ENCODE results near the gene CENPP. TPM values are rescaled to one million over a fixed set of nuclear protein-coding genes. Genes with fewer than 3 reads are reported as not detected.

CENPP gene
- total RNA-seq, 1 experiment from 2014 or later, result 15.6 TPM

DNA sequence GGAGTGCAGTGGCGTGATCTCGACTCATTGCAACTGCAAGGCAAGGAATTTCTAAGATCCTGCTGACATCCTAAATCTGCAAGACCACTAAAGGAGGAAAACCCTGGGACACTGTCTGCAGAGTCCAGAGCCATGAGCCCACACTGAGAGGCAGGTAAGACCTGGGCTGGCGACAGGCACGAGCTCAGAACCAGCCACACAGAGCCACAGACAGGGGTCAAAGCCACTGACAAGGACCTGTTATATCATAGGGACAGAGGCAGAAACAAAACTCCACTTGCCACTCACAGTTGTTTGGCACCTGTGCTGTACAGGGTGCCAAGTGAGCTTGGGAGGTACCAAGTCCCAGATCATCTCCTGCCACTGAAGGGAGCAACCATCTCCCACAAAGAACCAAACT lies 310.0 kb downstream of the CENPP start:
- no peak for DNase-seq (ENCODE audit: low spot score)
- BruUV-seq (replicated peaks), result no TSS peak
- H3K9me3 ChIP-seq (ENCODE audit: low read depth, low read length, poor library complexity, severe bottlenecking), result no peaks in the 10 kb centered on the region
- ChIA-PET CTCF (interaction anchor here (0.8 to 1.8 kb wide), 2 partner anchors 25 to 308 kb away, joined by 4 to 9 read pairs; no protein-coding TSS in a partner anchor), POLR2A (ENCODE audit: low non-redundant PET) (no interaction called here)
- no peaks in the 10 kb centered on the region for H3K27me3 ChIP-seq (replicated peaks; ENCODE audit: insufficient read depth, low read depth, low read length, poor library complexity)
- no peaks in the 10 kb centered on the region for H3K4me1 ChIP-seq (ENCODE audit: insufficient read depth, low read length, poor library complexity, severe bottlenecking)
- intact Hi-C loops (cut with micrococcal nuclease; ENCODE audit: unreplicated experiment), result no loop called here
- H3K27ac ChIP-seq (ENCODE audit: low read depth, low read length, poor library complexity, severe bottlenecking), result no peak overlapping the region
- TF ChIP-seq, protein P1, sequence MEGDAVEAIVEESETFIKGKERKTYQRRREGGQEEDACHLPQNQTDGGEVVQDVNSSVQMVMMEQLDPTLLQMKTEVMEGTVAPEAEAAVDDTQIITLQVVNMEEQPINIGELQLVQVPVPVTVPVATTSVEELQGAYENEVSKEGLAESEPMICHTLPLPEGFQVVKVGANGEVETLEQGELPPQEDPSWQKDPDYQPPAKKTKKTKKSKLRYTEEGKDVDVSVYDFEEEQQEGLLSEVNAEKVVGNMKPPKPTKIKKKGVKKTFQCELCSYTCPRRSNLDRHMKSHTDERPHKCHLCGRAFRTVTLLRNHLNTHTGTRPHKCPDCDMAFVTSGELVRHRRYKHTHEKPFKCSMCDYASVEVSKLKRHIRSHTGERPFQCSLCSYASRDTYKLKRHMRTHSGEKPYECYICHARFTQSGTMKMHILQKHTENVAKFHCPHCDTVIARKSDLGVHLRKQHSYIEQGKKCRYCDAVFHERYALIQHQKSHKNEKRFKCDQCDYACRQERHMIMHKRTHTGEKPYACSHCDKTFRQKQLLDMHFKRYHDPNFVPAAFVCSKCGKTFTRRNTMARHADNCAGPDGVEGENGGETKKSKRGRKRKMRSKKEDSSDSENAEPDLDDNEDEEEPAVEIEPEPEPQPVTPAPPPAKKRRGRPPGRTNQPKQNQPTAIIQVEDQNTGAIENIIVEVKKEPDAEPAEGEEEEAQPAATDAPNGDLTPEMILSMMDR (conservative IDR thresholded peaks at IDR 0.05; ENCODE audit: low read depth, low read length), result no peak
- no peak for TF ChIP-seq EZH2 (IDR thresholded peaks at IDR 0.05; ENCODE audit: borderline replicate concordance, low read depth, low read length, poor library complexity, severe bottlenecking)
- H3K4me3 ChIP-seq (ENCODE audit: low read depth, low read length, poor library complexity, severe bottlenecking), result no peak overlapping the region
- H3K36me3 ChIP-seq (ENCODE audit: insufficient read depth, low read length, poor library complexity, severe bottlenecking), result peaks cover 36% of the 10 kb centered on the region

DNA sequence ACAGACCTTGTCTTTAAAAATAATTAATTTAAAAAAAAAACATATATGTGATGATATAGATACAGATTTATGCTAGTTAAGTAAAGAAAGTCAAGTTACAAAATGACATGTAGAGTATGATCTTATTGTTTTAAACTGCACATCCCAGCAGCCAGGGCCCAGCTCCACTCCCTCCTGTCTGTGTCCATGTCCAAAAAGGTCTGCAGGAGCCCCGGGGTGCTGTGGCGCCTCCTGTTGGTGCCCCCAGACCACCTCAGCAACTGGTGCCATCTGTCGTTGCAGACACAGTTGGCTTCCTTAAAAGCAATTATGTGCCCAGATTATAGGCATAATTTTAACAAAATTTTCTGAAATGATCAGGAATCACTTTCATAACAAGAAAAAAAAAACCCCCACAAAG lies 310.9 kb downstream of the CENPP start:
- TF ChIP-seq, protein P1 (conservative IDR thresholded peaks at IDR 0.05; ENCODE audit: low read depth, low read length), result no peak
- TF ChIP-seq EZH2 (IDR thresholded peaks at IDR 0.05; ENCODE audit: borderline replicate concordance, low read depth, low read length, poor library complexity, severe bottlenecking), result no peak
- DNase-seq (ENCODE audit: low spot score), result no peak
- ChIA-PET POLR2A (ENCODE audit: low non-redundant PET) (no interaction called here), CTCF (no interaction called here)
- no TSS peak for BruUV-seq (replicated peaks)
- Histone ChIP-seq H3K36me3 (ENCODE audit: insufficient read depth, low read length, poor library complexity, severe bottlenecking) (peaks cover 38% of the 10 kb centered on the region), H3K27ac (ENCODE audit: low read depth, low read length, poor library complexity, severe bottlenecking) (no peak overlapping the region), H3K4me3 (ENCODE audit: low read depth, low read length, poor library complexity, severe bottlenecking) (no peak overlapping the region), H3K9me3 (ENCODE audit: low read depth, low read length, poor library complexity, severe bottlenecking) (no peaks in the 10 kb centered on the region), H3K4me1 (ENCODE audit: insufficient read depth, low read length, poor library complexity, severe bottlenecking) (no peaks in the 10 kb centered on the region), H3K27me3 (replicated peaks; ENCODE audit: insufficient read depth, low read depth, low read length, poor library complexity) (no peaks in the 10 kb centered on the region)
- intact Hi-C loops (cut with micrococcal nuclease; ENCODE audit: unreplicated experiment), result no loop called here

DNA sequence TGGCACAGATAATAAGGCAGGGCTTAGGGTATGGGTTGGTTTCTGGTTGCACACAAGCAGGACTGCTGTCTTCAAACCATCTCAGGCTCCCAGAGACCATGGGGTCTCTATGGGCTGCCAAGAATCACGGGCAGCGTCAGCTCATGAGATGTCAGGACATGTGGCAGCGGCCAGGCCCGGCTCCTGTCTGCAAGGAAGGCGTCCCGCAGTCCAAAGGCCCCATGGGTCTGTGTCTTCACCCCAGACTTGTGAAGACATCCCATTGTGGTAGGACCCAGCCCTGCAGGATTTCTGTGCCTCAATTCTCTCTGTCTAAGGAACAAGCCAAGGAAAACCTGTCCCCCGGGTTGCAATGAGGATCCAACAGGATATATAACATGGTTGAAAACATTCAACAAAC lies 311.6 kb downstream of the CENPP start:
- no TSS peak for BruUV-seq (replicated peaks)
- POLR2A ChIA-PET (ENCODE audit: low non-redundant PET), result no interaction called here
- TF ChIP-seq, protein P1 (conservative IDR thresholded peaks at IDR 0.05; ENCODE audit: low read depth, low read length), result no peak
- no peak for TF ChIP-seq EZH2 (IDR thresholded peaks at IDR 0.05; ENCODE audit: borderline replicate concordance, low read depth, low read length, poor library complexity, severe bottlenecking)
- CTCF ChIA-PET, result no interaction called here
- intact Hi-C loops (cut with micrococcal nuclease; ENCODE audit: unreplicated experiment), result no loop called here
- H3K27me3 ChIP-seq (replicated peaks; ENCODE audit: insufficient read depth, low read depth, low read length, poor library complexity), result no peaks in the 10 kb centered on the region
- DNase-seq (ENCODE audit: low spot score), result no peak
- no peak overlapping the region for H3K27ac ChIP-seq (ENCODE audit: low read depth, low read length, poor library complexity, severe bottlenecking)
- no peak overlapping the region for H3K4me3 ChIP-seq (ENCODE audit: low read depth, low read length, poor library complexity, severe bottlenecking)
- peaks cover 31% of the 10 kb centered on the region for H3K36me3 ChIP-seq (ENCODE audit: insufficient read depth, low read length, poor library complexity, severe bottlenecking)
- no peaks in the 10 kb centered on the region for H3K4me1 ChIP-seq (ENCODE audit: insufficient read depth, low read length, poor library complexity, severe bottlenecking)
- H3K9me3 ChIP-seq (ENCODE audit: low read depth, low read length, poor library complexity, severe bottlenecking), result no peaks in the 10 kb centered on the region

All from A673 (cell line).